SK-N-SH treated with all-trans-retinoic acid at 6 μM for 48 hours (cell line): ENCODE data around the gene CHRNB1.

Experiments
- ATAC-seq: fragments of 200-7000 bp; cut with Tn5 transposase; 3 replicates; pipeline ENCODE4 v1.9.1; 2020; ENCODE audit warnings: mild to moderate bottlenecking, moderate library complexity
- ARNTL ChIP-seq: fragments of 450-650 bp; formaldehyde crosslinking; IDR thresholded peaks from 2 replicates; pipeline ENCODE4 v1.5.0; 2020; ENCODE audit warnings: low read depth, mild to moderate bottlenecking, moderate library complexity, borderline replicate concordance
- BACH2 ChIP-seq: fragments of 250-450 bp; sonication (Bioruptor Pico); IDR thresholded peaks from 2 replicates; pipeline ENCODE4 v1.9.0; 2021; ENCODE audit warnings: mild to moderate bottlenecking, borderline replicate concordance
- CSDC2 ChIP-seq: fragments of 250-450 bp; sonication (Bioruptor Pico); IDR thresholded peaks from 2 replicates; pipeline ENCODE4 v1.5.0; 2020; ENCODE audit warnings: mild to moderate bottlenecking, moderate library complexity
- ESRRG ChIP-seq: fragments of 250-450 bp; sonication (Bioruptor Pico); IDR thresholded peaks from 2 replicates; pipeline ENCODE4 v1.6.1; 2021; ENCODE audit warnings: mild to moderate bottlenecking
- GLIS3 ChIP-seq: fragments of 250-450 bp; sonication (Bioruptor Pico); IDR thresholded peaks from 2 replicates; pipeline ENCODE4 v1.5.0; 2020; ENCODE audit warnings: mild to moderate bottlenecking, moderate library complexity
- ISL1 ChIP-seq: fragments of 250-450 bp; sonication (Bioruptor Pico); IDR thresholded peaks from 2 replicates; pipeline ENCODE4 v2.1.2; 2022; ENCODE audit warnings: mild to moderate bottlenecking, moderate library complexity
- OSR1 ChIP-seq: fragments of 250-450 bp; sonication (Bioruptor Pico); IDR thresholded peaks from 2 replicates; pipeline ENCODE4 v1.8.0; 2022; ENCODE audit warnings: moderate library complexity, mild to moderate bottlenecking, inconsistent platforms
- PPARA ChIP-seq: fragments of 250-450 bp; sonication (Bioruptor Pico); IDR thresholded peaks from 2 replicates; pipeline ENCODE4 v1.5.0; 2020; ENCODE audit warnings: mild to moderate bottlenecking, borderline replicate concordance
- RARB ChIP-seq: fragments of 250-450 bp; sonication (Bioruptor Pico); IDR thresholded peaks from 2 replicates; pipeline ENCODE4 v1.8.0; 2021; ENCODE audit warnings: mild to moderate bottlenecking, moderate library complexity
- SNAI2 ChIP-seq: fragments of 250-450 bp; sonication (Bioruptor Pico); IDR thresholded peaks from 2 replicates; pipeline ENCODE4 v1.5.0; 2020; ENCODE audit warnings: mild to moderate bottlenecking, moderate library complexity
- TCF4 ChIP-seq: fragments of 250-450 bp; sonication (Bioruptor Pico); IDR thresholded peaks from 2 replicates; pipeline ENCODE4 v1.8.0; 2021; ENCODE audit warnings: mild to moderate bottlenecking, moderate library complexity, borderline replicate concordance
- TOX ChIP-seq: fragments of 250-450 bp; sonication (Bioruptor Pico); IDR thresholded peaks from 2 replicates; pipeline ENCODE4 v1.8.0; 2021; ENCODE audit warnings: mild to moderate bottlenecking, moderate library complexity, borderline replicate concordance
- ZFP30 ChIP-seq: fragments of 450-650 bp; formaldehyde crosslinking; IDR thresholded peaks from 2 replicates; pipeline ENCODE4 v1.5.0; 2022; ENCODE audit warnings: mild to moderate bottlenecking, moderate library complexity
- ZNF565 ChIP-seq: fragments of 450-650 bp; formaldehyde crosslinking; conservative IDR thresholded peaks from 2 replicates; pipeline ENCODE4 v1.5.0; 2020; ENCODE audit warnings: low read depth, mild to moderate bottlenecking, moderate library complexity
- ZNF70 ChIP-seq: fragments of 450-650 bp; formaldehyde crosslinking; IDR thresholded peaks from 2 replicates; pipeline ENCODE4 v1.5.0; 2020; ENCODE audit warnings: mild to moderate bottlenecking, moderate library complexity
- ZNF8 ChIP-seq: fragments of 450-650 bp; formaldehyde crosslinking; IDR thresholded peaks from 2 replicates; pipeline ENCODE4 v1.5.0; 2020; ENCODE audit warnings: mild to moderate bottlenecking, moderate library complexity
- TF ChIP-seq, protein P1 (sequence below): fragments of 250-450 bp; sonication (Bioruptor Pico); IDR thresholded peaks from 2 replicates; pipeline ENCODE4 v1.5.0; 2020; ENCODE audit warnings: mild to moderate bottlenecking, moderate library complexity
- TF ChIP-seq, protein P2 (sequence below): fragments of 250-450 bp; sonication (Bioruptor Pico); IDR thresholded peaks from 2 replicates; pipeline ENCODE4 v1.8.0; 2020; ENCODE audit warnings: mild to moderate bottlenecking, moderate library complexity, borderline replicate concordance
- TF ChIP-seq, protein P3 (sequence below): fragments of 250-450 bp; sonication (Bioruptor Pico); IDR thresholded peaks from 2 replicates; pipeline ENCODE4 v1.8.0; 2021; ENCODE audit warnings: low read depth, mild to moderate bottlenecking, moderate library complexity, borderline replicate concordance
- TF ChIP-seq, protein P4 (sequence below): fragments of 250-450 bp; sonication (Bioruptor Pico); IDR thresholded peaks from 2 replicates; pipeline ENCODE4 v1.5.1; 2021; ENCODE audit warnings: mild to moderate bottlenecking, moderate library complexity
- TF ChIP-seq, protein P5 (sequence below): fragments of 250-450 bp; sonication (Bioruptor Pico); IDR thresholded peaks from 2 replicates; pipeline ENCODE4 v1.5.1; 2020; ENCODE audit warnings: low read depth, mild to moderate bottlenecking, moderate library complexity

Gene CHRNB1

DNA sequence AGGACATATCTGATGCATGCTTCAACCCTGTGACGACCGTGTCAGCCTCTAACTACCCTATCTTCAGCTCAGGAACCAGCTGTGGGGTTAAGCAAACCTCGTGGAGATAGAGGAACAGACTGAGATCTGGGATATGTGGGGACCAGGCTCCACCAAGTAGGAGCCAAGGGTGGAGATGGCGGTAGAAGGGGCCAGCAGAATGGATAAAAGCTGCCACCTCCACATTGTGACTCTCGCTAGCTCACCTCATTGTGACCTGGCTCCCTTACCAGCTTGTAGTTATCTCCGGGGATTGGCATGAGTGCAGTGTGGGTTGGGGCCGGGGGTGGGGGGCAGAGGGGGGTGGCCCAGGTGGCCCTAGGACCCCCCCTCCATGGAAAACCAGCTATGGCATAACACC lies 19.5 kb upstream of the CHRNB1 start, which contains the start of gene SPEM2:
TSS of gene SPEM2 (plus strand) at position 301 of the 400 bp plus-strand sequence. CDS start at position 374, 73 bp downstream.
- ATAC-seq, result no peak
- TF ChIP-seq PPARA (CRISPR knock-in tag) (no peak), GLIS3 (CRISPR knock-in tag) (no peak)
- TF ChIP-seq, protein P1, sequence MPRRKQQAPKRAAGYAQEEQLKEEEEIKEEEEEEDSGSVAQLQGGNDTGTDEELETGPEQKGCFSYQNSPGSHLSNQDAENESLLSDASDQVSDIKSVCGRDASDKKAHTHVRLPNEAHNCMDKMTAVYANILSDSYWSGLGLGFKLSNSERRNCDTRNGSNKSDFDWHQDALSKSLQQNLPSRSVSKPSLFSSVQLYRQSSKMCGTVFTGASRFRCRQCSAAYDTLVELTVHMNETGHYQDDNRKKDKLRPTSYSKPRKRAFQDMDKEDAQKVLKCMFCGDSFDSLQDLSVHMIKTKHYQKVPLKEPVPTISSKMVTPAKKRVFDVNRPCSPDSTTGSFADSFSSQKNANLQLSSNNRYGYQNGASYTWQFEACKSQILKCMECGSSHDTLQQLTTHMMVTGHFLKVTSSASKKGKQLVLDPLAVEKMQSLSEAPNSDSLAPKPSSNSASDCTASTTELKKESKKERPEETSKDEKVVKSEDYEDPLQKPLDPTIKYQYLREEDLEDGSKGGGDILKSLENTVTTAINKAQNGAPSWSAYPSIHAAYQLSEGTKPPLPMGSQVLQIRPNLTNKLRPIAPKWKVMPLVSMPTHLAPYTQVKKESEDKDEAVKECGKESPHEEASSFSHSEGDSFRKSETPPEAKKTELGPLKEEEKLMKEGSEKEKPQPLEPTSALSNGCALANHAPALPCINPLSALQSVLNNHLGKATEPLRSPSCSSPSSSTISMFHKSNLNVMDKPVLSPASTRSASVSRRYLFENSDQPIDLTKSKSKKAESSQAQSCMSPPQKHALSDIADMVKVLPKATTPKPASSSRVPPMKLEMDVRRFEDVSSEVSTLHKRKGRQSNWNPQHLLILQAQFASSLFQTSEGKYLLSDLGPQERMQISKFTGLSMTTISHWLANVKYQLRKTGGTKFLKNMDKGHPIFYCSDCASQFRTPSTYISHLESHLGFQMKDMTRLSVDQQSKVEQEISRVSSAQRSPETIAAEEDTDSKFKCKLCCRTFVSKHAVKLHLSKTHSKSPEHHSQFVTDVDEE (CRISPR knock-in tag), result no peak

DNA sequence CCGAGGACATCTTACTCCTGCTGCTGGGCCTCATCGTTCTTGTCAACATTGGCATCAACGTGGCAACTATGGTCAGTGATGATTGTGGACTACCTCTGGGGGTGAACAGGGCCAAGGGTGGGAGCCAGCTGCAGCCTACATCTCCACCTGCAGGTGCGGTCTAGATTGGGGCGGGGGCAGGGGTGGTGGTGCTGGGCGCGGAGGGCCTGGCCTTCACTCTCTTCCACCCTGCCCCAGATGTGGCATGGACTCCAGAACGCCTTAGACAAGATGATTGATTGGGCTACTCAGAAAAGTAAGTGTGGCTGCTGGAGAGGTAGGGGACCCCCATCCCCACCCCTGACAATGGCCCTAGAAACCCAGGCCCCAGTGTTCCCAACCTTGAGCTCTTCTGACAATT lies 19.1 kb upstream of the CHRNB1 start:
- ATAC-seq, result no peak
- TF ChIP-seq ESRRG (CRISPR knock-in tag), result no peak
- no peak for TF ChIP-seq CSDC2 (CRISPR knock-in tag)
- no peak for TF ChIP-seq ISL1 (CRISPR knock-in tag)
- no peak for TF ChIP-seq TCF4 (CRISPR knock-in tag)
- TF ChIP-seq, protein P2, sequence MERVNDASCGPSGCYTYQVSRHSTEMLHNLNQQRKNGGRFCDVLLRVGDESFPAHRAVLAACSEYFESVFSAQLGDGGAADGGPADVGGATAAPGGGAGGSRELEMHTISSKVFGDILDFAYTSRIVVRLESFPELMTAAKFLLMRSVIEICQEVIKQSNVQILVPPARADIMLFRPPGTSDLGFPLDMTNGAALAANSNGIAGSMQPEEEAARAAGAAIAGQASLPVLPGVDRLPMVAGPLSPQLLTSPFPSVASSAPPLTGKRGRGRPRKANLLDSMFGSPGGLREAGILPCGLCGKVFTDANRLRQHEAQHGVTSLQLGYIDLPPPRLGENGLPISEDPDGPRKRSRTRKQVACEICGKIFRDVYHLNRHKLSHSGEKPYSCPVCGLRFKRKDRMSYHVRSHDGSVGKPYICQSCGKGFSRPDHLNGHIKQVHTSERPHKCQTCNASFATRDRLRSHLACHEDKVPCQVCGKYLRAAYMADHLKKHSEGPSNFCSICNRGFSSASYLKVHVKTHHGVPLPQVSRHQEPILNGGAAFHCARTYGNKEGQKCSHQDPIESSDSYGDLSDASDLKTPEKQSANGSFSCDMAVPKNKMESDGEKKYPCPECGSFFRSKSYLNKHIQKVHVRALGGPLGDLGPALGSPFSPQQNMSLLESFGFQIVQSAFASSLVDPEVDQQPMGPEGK, result no peak
- TF ChIP-seq BACH2, result no peak
- TF ChIP-seq ZNF70 (CRISPR knock-in tag), result no peak
- no peak for TF ChIP-seq RARB (CRISPR knock-in tag)
- TF ChIP-seq ZFP30 (CRISPR knock-in tag), result no peak
- TF ChIP-seq, protein P3, sequence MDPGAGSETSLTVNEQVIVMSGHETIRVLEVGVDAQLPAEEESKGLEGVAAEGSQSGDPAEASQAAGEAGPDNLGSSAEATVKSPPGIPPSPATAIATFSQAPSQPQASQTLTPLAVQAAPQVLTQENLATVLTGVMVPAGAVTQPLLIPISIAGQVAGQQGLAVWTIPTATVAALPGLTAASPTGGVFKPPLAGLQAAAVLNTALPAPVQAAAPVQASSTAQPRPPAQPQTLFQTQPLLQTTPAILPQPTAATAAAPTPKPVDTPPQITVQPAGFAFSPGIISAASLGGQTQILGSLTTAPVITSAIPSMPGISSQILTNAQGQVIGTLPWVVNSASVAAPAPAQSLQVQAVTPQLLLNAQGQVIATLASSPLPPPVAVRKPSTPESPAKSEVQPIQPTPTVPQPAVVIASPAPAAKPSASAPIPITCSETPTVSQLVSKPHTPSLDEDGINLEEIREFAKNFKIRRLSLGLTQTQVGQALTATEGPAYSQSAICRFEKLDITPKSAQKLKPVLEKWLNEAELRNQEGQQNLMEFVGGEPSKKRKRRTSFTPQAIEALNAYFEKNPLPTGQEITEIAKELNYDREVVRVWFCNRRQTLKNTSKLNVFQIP (CRISPR knock-in tag), result no peak
- no peak for TF ChIP-seq ZNF8 (CRISPR knock-in tag)
- TF ChIP-seq, protein P4, sequence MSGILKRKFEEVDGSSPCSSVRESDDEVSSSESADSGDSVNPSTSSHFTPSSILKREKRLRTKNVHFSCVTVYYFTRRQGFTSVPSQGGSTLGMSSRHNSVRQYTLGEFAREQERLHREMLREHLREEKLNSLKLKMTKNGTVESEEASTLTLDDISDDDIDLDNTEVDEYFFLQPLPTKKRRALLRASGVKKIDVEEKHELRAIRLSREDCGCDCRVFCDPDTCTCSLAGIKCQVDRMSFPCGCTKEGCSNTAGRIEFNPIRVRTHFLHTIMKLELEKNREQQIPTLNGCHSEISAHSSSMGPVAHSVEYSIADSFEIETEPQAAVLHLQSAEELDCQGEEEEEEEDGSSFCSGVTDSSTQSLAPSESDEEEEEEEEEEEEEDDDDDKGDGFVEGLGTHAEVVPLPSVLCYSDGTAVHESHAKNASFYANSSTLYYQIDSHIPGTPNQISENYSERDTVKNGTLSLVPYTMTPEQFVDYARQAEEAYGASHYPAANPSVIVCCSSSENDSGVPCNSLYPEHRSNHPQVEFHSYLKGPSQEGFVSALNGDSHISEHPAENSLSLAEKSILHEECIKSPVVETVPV (CRISPR knock-in tag), result no peak
- TF ChIP-seq, protein P5, sequence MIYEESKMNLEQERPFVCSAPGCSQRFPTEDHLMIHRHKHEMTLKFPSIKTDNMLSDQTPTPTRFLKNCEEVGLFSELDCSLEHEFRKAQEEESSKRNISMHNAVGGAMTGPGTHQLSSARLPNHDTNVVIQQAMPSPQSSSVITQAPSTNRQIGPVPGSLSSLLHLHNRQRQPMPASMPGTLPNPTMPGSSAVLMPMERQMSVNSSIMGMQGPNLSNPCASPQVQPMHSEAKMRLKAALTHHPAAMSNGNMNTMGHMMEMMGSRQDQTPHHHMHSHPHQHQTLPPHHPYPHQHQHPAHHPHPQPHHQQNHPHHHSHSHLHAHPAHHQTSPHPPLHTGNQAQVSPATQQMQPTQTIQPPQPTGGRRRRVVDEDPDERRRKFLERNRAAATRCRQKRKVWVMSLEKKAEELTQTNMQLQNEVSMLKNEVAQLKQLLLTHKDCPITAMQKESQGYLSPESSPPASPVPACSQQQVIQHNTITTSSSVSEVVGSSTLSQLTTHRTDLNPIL, result no peak
- TF ChIP-seq OSR1, result no peak
- TF ChIP-seq SNAI2, result no peak
- TF ChIP-seq TOX (CRISPR knock-in tag), result no peak
- TF ChIP-seq PPARA (CRISPR knock-in tag), result no peak
- no peak for TF ChIP-seq ARNTL (CRISPR knock-in tag)
- no peak for TF ChIP-seq ZNF565 (CRISPR knock-in tag)
- TF ChIP-seq GLIS3 (CRISPR knock-in tag), result no peak

DNA sequence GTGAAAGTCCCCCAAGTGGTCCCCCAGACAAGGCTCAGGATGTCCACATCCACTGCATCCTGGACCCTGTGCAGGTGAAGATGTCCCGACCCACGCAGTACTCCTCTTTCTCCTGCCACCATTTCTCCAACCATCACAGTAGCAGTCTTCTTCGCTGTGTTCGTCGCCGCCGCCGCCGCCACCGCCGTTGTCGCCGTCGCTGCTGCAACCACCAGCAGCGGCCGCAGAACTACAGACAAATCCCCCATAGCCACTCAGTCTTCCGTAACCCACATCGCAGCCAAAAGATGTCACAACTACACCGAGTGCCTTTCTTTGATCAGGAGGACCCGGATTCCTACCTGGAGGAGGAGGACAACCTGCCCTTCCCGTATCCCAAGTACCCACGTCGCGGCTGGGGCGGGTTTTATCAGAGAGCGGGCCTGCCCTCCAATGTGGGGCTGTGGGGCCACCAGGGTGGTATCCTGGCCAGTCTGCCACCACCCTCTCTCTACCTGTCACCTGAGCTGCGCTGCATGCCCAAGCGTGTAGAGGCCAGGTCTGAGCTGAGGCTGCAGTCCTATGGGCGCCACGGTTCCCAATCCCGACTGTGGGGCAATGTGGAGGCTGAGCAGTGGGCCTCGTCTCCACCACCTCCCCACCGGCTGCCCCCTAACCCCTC lies 18.5 kb upstream of the CHRNB1 start:
- ATAC-seq, result no peak
- TF ChIP-seq CSDC2 (CRISPR knock-in tag), result no peak
- TF ChIP-seq, protein P4 (CRISPR knock-in tag), result no peak
